Kasumi-1 (cell line): ENCODE measurements around the gene KCNN3.

ENCODE experiments used
- DNase-seq, 2 experiments: peaks; one replicate each; lab custom pipeline; 2025; lab: John Stamatoyannopoulos, UW

KCNN3 gene

DNA sequence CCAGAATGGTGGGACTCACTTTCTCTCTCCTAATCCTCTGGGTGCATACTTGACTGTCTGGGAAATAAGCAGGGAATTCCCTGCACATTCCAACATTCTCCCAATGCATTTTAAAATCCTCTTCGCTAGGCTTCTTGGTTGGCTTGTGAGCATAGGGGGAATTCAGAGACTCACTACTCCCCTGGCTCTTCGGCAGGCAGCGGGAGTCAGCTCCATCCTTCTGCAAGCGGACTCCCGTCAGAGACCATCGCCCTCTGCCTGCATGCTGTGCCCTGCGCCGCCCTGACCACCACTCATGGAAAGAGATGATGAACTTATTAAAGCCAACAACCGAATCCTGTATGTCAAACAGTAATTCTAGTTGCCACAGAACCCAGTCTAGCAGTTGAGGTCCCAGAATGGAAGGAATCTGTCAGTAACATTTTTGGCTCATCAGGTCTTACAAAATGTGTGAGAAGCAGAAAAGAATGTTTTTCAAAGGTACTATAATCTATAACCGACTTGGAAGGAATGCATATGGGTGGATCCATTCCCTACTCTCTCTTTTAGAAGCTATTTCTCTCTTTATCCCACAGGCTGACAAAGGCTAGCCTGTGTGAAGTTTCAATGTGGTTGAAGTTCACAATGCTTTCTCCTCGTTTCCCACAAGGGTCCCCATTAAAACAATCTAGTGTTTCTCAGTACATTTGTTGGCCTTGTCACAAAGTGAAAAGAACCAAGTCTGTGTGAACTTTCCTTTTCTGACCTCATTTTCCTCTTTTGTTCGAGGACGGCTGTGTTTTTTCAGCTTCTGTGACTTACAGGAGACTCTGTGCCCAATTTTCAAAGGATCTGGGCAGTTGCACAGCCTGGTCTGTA is 143.0 kb downstream of the KCNN3 start:
- no peak for DNase-seq

DNA sequence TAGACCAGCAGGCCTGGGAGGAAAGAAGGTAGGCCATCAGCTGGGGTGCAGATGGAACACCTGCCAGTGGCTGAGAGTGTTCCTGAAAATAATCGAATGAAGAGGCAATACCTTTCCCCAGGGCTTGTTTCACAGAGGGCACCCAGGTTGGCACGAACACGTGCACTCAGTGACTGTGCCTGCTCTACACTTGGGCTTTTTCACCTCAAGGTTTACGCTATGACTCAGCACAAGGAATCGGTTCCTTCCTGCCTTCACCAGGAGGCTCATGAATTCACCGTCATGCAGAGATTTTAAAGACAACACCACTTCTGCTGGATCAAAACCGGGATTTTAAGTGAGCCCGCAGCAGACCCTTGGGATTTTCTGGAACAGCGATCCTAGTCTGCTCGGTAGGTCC is 143.6 kb downstream of the KCNN3 start:
- DNase-seq, result no peak

DNA sequence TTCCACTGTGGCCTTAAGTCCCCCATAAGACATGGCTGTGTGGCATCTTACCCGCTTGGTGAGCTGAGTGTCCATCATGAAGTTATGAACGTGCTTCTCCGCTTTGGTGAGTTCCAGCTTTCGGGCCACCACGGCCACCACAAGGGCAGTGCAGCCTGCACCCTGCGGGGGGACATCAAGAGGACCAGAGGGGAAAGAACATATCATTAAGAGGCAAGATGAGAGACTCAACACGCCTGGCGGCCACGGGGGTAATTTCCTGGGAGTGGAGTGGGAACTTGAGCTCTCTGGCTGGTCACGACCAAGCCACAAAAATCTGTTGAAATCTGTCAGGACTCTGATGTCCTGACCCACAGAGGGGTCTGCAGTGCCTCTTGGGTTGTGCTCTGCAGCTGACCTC is 144.2 kb downstream of the KCNN3 start:
- DNase-seq, result no peak

DNA sequence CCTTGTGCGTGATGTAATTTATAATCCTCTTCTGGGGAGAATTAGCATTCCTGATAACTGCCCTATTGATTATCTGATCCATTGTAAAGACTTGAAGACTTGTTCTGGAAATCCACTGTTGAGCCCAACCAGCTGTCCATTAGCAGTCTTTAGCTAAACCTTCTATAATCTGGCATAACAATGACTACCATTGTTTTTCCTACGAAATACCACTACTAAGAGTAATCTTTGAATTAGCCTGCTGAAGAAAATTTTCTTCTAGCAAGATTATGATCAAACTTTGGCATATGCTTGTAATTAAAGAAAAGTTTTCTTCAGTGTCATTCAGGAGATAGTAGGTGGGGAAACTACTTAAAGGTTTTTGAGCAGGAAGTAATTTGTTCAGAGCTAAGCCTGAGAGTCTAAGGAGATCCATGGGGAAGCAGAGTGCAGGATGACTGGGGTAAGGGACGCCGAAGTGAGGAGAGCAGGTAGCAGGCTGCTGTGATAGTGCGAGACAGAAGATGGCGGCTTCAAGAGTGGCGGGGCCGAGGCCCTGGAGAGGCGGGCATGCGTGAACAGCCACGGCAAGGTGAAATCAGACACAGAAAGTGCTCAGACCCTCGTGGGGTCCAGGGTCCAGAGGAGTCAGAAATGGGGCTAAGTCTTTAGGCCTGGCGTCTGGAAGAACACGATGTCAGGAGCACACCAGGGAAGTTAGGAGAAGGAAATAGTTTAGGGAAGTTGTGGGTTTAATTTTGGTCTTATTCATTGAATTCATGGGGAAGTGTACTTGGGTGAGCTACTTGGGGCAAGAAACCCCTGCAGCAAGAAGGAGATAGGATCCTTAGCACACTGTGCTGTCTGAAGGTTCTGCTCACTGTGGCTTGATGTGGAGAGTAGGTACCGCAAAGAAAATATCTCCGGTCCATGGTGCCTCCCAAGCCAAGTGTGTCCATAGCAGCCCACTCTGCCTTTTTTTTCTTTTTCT is 149.5 kb downstream of the KCNN3 start:
- DNase-seq, result peak; percentile 89 to 90

DNA sequence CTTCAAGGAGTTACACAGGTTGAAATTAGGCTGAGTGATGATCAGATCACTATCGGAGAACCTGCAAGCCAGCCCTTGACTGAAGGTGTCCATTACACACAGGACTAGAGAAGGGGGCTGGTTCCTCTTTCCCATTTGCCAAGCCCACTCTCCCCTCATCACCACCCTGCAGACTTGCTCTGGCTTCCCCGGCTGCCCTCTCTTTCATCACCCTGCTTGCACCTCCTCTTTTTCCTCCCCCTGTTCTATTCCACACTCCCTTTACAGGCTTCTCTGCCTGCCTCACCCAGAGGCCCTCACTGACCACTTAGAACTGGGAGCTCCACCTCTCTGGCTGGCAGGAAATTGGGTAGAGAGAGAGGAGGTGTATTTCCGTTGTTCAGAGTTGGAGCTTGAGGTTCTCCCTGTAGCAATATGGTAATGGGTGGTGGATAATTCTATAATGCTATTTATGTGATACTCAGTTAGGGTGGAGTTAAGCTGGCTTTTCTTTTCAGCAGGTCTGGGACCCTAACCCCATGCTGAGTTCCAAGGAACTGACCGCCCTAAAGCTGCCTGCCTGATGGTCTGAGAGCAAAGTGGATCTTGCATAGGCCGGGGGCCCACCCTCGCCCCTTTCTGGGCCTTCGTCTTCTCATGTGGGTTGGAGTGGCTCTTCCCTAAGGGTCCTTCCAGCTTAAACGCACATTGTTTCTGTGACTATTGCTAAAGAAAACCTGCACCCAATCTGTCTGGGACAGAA is 150.3 kb downstream of the KCNN3 start:
- DNase-seq, result peak; percentile 20 to 33

DNA sequence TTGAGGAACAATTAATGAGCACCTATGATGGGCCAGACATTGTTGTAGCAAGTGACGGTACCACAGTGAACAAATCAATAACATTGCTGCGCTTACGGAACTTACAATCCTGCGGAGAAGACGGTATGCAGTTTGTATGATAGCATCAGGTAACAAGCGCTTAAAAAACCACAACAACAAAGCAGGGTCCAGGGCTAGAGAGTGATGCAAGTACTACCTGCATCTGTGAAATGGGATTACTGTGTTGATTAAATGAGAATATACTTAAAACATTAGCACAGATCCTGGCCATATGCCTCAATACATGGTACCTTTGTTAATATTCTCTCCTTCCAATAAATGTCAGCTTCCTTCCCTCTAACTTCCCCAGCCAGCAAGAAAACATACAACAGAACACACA is 151.5 kb downstream of the KCNN3 start:
- no peak for DNase-seq

DNA sequence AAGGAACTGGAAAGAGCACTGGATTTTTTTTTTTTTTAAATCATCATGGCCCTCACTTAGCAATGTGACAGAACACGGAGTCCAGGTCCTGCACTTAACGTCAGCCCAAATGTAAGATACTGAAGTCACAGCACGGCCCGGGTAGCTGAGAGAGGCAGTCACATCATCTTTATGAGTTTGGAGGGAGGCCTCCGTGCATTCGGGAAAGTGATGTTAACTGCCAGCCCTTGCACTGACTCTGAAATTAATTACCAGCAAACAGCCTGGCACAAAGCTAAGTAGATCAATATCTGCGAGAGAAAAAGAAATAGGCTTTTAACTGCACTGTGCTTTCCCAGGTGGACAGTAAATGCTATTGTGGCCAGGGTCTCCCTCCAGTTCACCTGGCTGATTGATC is 152.6 kb downstream of the KCNN3 start:
- no peak for DNase-seq

DNA sequence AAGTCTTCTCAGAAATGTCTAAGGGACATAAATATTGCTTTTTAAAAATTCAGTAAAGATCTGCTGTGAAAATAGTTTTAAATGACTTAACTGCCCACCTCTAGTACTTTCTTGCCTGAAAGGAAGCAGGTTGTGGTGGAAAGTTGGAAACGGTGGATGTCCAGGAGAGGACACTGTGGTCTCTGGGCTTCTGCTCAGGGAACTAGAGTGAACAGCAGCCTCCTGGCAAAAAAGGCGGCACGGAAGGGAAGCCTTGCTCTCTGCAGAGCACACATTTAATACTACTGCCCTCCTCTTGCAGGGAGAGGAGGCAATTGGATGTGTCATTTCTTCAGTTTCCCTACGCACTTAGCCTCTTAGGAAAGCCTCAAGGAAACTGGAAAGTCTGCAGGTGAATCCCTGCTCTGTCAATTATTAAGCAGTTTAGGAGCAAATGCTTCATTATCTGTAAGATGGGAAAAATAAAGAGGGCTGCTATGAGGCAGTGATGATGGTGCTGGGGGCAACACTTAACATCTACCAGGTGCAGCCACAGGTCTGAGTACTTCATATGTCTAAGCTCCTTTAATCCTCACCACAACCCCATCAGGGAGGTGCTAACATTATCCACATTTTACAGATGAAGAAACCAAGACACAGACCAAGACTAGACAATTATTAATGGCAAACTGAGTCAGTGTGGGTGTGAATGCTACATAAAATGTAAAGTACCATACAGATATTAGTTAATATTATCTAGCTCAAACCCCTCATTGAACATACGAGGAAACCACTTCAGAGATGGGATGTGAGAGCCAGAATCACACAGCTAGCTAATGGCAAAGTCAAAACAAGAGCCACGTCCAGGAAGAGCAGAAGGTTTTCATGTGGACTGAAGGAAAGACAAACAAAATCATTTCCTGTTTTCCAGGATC is 153.2 kb downstream of the KCNN3 start:
- DNase-seq, result no peak

DNA sequence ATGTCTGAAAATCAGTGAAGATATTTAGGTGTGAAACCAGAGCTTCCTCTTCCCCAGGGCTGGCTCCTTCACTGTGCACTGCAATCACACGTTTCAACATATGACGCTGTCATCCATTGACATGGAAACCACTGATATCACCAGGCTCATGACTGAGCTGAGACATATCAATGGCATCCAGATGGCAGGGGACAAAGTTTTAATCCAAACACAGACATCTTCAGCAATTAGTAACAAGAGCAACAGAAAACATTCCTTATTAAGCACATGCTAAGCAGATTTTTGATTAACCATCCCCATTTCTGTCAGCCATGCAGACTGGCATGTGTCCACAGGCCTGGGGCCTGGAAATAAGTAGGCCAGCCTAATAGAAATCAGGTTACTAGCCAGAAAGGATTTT is 154.1 kb downstream of the KCNN3 start:
- no peak for DNase-seq

DNA sequence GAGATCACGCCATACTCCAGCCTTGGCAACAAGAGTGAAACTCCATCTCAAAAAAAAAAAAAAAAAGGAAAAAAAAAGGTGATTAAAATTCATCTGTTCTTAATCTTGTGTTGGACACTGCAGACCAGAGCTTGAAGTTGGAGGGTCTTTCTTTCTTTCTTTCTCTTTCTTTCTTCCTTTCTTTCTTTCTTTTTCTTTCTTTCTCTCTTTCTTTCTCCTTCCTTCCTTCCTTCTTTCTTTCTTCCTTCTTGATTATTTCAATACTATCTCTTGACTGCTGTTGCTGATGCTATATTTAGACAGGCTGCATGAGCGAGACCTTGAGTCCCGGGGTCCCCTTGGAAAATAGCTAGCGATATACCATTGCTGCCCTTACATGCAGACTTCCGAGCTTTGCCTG is 154.7 kb downstream of the KCNN3 start:
- DNase-seq, result no peak

DNA sequence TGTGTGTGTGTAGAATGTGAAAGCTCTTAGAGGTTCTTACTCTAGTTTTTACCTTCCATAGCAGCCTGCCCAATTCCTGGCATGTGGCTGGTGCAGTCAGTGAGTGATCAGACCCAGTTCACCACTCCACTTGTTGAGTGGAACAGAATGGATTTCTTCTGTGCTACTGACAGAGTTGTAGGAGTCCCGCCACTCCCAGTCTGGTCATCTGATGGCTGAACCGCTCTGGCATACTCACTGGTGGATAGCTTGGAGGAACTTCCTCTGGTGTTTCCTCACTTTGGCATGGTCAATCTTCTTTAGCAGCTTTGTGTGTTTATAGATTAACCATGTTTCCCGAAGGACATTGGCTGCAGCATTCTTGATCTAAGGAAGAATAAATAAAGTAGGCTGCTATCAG is 155.4 kb downstream of the KCNN3 start:
- DNase-seq, result no peak

DNA sequence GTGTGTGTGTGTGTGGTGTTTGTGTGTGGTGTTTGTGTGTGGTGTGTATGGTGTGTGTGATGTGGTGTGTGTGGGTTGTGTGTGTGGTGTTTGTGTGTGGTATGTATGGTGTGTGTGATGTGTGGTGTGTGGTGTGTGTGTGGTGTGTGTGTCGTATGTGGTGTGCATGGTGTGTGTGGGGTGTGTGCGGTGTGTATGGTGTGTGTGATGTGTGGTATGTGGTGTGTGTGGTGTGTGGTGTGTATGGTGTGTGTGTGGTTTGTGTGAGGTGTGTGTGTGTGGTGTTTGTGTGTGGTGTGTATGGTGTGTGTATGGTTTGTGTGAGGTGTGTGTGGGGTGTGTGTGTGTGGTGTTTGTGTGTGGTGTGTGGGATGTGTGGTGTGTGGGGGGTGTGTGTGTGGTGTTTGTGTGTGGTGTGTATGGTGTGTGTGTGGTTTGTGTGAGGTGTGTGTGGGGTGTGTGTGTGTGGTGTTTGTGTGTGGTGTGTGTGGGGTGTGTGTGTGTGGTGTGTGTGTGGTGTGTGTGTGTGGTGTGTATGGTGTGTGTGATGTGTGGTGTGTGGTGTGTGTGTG is 155.9 kb downstream of the KCNN3 start:
- DNase-seq, result no peak

DNA sequence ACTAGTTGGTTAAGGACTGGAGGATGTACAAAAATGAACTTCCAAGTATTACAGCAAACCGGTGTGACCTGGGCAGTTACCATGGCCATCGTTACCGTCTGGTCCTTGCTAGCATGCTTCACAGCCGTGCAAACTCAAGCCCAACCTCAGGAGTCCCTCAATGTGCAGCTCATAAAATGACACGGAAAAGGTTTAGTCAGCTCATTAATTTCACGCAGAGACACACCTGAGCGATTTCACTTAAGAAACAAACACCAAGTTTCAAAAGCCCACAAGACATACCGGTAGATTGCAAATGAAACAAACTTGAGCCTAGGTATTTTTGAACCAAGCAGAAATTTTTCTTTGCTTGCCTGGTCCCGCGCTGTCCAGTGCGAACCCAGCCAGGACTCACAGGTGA is 157.1 kb downstream of the KCNN3 start:
- DNase-seq, result no peak

DNA sequence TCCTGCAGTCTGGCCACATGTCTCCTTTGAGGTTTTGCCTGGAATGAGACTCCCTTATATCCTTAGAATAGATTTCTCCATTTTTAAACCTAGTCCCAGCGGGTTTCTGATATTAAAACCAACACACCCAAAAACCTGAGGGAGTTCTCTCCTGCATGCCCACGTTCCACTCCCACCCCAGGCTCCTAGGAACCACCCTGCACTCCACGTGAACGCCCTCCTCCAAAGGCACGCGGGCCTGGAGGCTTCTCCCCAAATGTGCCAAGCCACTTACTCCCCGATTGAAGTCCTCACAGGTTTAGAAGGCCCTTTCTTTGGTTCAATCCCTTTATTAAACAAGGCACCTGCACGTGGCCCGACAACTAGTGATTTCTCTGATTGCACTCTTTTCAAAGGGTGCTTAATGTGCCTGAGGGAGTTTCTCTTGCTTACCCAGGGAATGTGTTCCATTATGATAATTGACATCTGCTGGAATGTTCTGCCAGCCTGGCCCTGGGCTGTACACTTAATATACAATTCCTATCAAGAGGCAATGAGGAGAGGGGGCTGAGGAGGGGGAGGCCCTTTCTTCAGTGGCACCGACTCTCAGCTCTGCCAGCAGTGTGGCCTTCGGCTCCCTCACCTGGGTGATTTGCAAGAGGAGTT is 157.8 kb downstream of the KCNN3 start:
- DNase-seq, result no peak

DNA sequence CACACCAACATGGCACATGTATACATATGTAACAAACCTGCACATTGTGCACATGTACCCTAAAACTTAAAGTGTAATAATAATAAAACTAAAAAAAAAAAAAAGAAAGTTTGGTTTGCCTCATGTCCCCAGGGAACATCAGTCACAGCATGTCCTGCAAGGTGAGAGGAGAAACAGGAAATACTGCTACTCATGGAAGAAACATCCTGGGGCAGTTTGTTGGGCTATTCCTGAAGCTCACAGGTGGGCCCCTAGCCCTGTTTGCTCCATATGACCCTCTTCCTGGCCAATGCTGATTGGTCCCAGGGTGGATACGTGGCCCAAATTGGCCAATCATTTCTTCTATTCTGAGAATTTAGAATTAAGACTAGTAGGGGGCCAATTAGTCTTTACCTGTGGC is 158.7 kb downstream of the KCNN3 start:
- DNase-seq, result no peak

DNA sequence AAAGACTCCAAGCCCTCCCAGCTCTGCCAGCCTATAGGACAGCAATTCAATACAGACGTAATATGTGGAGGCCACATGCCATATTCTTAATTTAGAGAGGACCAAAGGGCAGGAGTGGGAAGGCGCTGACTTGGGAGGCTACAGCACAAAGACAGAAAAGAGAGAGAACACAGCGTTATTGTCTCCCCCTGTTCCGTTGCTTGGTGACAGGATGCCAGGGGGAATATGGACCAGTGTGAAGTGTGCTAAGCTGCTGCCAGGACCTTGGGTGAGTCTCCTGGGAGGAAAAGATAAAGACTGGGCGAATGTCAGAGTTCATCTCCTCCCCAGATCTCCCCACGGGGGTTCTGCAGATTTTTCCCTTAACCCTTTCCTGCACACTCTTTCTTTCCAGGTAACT is 160.0 kb downstream of the KCNN3 start:
- no peak for DNase-seq

DNA sequence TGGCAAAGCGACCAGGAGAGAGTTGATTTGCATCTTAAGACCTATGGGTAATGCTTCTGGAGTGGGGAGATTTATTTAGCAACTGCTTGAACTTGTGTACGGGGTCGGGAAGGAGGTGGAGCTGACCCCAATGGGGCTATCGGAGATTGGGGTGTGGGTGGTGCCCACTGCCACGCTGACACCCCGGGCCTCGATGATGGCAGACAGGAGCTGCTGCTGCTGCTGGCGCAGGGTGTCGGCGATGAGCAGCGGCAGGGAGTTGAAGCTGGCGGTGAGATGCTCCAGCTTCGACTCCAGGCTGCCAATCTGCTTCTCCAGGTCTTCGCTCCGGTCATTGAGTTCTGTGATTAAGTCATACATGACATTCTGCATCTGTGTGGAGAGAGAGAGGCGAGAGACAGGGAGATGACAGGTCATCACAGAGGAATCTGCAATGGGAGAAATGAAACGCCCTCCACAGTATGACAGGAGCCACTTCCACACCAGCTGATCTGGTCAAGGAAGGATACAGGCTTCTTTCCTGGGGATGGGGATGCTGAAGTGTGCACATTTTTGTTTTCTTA is 162.1 kb downstream of the KCNN3 start:
- no peak for DNase-seq

DNA sequence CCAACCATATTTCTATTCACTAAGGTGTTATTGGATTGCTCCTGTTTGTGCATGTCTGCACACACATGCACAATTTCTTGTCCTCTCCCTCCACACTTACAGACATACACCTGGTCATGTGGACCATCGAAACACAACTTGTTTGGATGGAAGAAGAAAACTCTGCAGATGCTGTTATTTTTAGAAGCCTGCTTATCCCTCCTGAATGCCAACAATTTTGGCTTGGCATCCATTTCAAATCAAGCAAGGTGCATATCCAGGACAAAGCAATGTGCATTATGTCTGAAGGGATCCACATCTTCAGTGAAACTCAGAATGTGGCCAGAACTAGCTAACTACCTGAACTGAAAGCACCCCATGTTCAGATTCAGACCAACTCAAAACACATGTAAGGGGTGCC is 163.2 kb downstream of the KCNN3 start:
- DNase-seq, result no peak

DNA sequence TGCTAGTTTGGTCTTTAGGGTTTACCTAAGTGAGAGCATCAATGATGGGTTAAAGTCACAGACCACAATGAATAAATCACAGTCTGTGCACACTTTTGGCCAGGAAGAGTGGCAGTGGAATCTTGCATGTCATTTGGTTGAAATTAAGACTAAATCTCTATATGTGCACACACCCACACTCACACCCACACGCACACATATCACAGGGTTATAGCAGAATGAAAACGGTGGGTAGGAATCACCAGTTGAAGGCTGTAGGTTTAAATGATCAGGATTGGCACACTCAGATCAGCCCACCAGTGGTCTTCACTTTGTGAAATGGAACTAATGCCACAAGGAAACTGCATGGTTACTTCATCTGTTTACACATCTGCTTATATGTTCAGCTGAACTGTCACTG is 164.5 kb downstream of the KCNN3 start:
- DNase-seq, result no peak

DNA sequence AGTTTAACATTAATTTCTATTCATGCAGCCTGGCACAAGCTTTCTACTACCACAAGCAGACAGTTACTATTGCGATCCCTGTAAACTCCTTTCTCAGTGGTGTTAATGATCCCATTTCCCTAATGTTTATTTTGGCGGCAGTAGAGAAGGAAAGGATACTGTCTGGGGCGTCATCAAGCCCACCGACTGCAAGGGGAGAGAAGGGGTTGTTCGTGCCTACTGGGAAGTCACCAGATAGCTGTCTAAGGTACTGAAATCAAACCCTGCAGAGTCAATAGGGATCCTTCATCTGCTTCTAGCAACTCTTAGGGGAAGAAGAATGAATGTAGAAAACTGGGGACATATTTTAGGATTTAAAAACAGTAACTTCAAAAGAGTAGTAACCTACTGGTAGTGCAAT is 166.9 kb downstream of the KCNN3 start:
- peak; percentile 40 to 52 for DNase-seq
